GM13977 (cell line): ENCODE data around the gene RAET1E.

Experiments
- DNase-seq: peaks from one replicate; pipeline ENCODE4 v3.0.0; 2012; ENCODE audit warnings: low spot score
- in situ Hi-C: fragments of 300-500 bp; cut with MboI; formaldehyde crosslinking; loops from one replicate; pipeline ENCODE4 v1.12.0; 2022; ENCODE audit warnings: low sequenced_read_pairs, low pct_unique_long_range_greater_than_20kb, mixed read lengths, inconsistent platforms; ENCODE audit not compliant: unreplicated experiment
- TF ChIP-seq, protein P1 (sequence below): IDR thresholded peaks from 2 replicates; pipeline ENCODE4 v1.5.1; 2012; ENCODE audit warnings: mild to moderate bottlenecking, control low read depth; ENCODE audit not compliant: insufficient read depth; ENCODE audit errors: extremely low read depth, missing control alignments

Gene RAET1E

GRCh38 chr6:149906405-149906804 is 8.5 kb upstream of the RAET1E start:
- DNase-seq, result no peak
- in situ Hi-C loops, result no loop called here
- TF ChIP-seq, protein P1, sequence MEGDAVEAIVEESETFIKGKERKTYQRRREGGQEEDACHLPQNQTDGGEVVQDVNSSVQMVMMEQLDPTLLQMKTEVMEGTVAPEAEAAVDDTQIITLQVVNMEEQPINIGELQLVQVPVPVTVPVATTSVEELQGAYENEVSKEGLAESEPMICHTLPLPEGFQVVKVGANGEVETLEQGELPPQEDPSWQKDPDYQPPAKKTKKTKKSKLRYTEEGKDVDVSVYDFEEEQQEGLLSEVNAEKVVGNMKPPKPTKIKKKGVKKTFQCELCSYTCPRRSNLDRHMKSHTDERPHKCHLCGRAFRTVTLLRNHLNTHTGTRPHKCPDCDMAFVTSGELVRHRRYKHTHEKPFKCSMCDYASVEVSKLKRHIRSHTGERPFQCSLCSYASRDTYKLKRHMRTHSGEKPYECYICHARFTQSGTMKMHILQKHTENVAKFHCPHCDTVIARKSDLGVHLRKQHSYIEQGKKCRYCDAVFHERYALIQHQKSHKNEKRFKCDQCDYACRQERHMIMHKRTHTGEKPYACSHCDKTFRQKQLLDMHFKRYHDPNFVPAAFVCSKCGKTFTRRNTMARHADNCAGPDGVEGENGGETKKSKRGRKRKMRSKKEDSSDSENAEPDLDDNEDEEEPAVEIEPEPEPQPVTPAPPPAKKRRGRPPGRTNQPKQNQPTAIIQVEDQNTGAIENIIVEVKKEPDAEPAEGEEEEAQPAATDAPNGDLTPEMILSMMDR, result no peak

DNA sequence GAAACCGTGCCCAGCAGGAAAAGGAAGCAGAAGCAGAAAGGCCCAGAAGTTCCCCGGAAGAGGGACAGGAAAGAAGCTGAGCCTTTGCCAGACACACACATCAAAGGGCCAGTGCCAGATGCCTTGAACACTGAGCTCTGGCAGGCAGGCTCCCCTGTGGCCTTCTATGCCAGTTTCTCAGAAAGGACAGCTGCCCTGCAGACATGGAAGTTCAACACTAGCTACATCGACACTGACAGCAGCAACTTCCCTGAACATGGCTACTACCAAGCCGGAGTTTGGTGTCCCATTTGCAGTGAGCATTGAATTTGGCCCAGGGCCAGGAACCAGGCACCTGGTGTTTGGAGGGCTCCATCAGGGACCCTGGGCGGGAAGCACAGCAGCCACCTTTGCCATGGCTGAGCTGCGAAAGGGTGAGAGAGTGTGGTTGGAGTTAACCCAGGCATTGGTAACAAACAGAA is 8.0 kb upstream of the RAET1E start:
- in situ Hi-C loops, result no loop called here
- TF ChIP-seq, protein P1, result no peak
- DNase-seq, result no peak

- no peak for DNase-seq
- TF ChIP-seq, protein P1, result no peak
- in situ Hi-C loops, result no loop called here
These were observed 7.5 kb upstream of the RAET1E start for GRCh38 chr6:149905371-149905910.

GRCh38 chr6:149904661-149905370 is 6.9 kb upstream of the RAET1E start:
- in situ Hi-C loops, result no loop called here

DNA sequence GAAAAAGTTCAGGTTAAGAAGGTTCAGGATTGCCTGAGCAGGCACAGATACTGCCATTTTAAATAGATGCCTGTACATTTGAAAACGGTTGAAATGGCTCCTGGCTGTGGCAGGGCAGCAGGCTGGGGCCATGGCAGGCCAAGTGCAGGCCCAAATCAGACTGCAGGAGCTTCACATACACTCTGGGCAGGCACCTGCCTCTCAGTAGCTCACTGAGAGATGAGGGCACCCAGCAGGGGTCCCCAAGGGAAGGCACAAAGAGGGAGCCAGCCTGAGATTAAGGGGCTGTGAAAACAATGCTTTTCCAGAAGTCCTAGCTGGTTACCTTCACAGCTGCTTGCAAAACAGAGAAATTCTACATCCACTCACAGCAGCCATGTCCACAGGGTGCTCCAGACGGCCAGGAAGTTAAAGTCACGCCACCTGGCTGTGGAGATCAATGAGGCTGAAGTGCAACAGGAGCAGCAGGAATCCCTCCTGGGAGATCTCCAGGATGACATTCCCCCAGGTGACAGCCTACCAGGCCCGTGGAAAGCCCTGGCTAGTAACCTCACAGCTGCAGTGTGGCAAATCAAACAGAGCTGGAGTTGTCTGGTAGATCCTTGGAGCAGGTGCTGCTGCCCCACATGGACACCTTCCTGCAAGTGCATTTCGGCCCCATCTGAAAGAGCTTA is 6.2 kb upstream of the RAET1E start:
- TF ChIP-seq, protein P1, result no peak
- no peak for DNase-seq
- in situ Hi-C loops, result no loop called here

More at GRCh38 chr6:149904661-149905370, 6.9 kb upstream of the RAET1E start:
- TF ChIP-seq, protein P1, result no peak
- DNase-seq, result no peak

DNA sequence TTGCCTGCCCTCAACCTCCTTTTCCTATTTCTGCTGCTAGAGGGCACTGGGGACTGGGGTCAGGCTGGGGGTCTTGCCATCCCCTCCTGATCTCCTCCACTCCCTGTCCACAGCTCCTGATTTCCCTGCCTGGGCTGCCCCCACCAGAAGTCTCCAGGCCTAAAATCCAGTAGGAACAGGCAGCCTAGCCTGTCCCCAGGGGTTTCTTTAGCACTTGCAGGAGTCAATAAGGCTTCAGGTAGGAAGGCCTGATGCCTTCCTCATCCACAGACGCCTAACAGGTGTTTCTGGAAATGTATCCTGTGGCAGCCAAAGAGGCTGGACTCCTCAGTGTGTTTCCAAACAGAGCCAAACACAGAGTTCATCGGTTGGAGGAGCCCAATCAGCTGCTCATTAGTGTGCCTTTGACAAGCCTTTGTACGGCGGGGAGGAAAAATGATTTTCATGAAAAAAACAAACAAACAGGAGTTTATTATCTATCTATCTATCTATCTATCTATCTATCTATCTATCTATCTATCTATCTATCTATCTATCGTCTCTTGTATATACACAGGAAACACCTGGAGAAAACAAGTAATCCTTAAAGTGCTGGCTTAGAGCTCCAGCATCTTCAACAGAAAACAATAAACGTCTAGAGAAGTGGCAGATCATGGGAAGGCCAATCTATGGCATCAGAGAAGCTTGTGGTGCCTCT is 3.7 kb upstream of the RAET1E start:
- TF ChIP-seq, protein P1, result no peak
- in situ Hi-C loops, result no loop called here
- DNase-seq, result no peak
